T-helper 1 cell treated with Interleukin-12 subunit alpha and Interleukin-12 subunit beta and Interleukin-4 antibody, amounts not matched to agents 30 μg/mL and 1 μg/mL, for 36 hours (primary cell): ENCODE measurements around the gene SDC4.
A peak's percentile ranks its signal among the peaks of the same experiment; 100 is the strongest.

Experiments used
- H3K27ac Mint-ChIP-seq: one replicate; pipeline ENCODE4 v1.8.0; 2021; ENCODE audit warnings: mild to moderate bottlenecking, mixed read lengths
- H3K27me3 Mint-ChIP-seq: one replicate; pipeline ENCODE4 v1.8.0; 2021; ENCODE audit warnings: low read depth, mixed read lengths
- H3K36me3 Mint-ChIP-seq: one replicate; pipeline ENCODE4 v1.8.0; 2021; ENCODE audit warnings: low read depth, mixed read lengths
- H3K4me1 Mint-ChIP-seq: one replicate; pipeline ENCODE4 v1.8.0; 2021; ENCODE audit warnings: low read depth, mixed read lengths
- H3K4me3 Mint-ChIP-seq: one replicate; pipeline ENCODE4 v1.8.0; 2021; ENCODE audit warnings: mild to moderate bottlenecking, moderate library complexity, mixed read lengths
- H3K9me3 Mint-ChIP-seq: one replicate; pipeline ENCODE4 v1.8.0; 2021; ENCODE audit warnings: mixed read lengths

SDC4 gene

DNA sequence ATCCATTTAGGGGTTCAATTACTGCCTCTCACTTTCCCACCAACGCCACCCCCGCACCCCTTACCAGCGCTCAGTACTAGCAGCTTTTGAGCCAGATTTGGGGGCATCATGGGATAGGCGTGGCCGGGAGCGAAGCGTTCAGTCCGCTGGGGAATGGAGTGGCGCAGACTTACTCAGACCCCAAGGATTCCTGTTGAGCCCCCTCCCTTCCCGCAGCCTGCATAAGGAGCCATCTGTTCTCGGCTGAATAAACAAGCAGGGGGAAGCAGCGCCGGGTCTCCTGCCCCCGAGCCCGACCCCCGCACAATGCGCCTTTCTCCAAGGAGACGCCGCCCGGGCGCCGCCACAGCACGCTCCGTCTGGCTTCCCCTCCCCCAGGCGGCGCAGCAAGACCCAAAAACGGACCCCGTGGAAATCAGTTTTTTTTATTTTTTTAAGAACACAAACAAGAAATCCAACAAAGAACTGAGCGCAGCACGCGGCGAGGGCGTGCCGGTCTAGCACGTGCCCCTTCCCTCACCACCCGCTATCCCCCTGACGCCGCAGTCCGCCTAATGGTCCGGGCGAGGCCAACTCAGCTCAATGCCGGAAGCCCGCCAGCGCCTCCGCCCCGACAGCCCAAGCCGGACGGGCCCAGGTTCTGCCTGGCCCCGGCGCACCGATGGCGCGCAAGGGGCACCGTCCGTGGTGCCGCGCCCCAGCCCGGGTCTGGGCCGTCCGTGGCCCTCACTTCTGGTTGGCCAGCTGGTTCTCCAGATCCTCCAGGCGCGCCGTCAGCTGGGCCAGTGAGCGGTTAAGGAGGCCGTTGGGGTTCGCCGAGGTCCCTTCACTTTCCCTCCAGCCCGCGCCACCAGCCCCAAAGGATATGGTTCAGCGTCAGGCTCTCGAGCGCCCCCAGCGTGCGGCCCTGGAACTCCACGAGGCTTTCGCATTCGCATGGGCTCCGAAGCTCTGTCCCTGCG, 54.9 kb downstream of the SDC4 start:
- Mint-ChIP-seq H3K27me3 (peaks cover 40% of the 10 kb centered on the region), H3K4me3 (peak overlapping the region; percentile 72), H3K27ac (no peak overlapping the region), H3K36me3 (peaks cover 8% of the 10 kb centered on the region), H3K9me3 (no peaks in the 10 kb centered on the region), H3K4me1 (peaks cover 15% of the 10 kb centered on the region)

DNA sequence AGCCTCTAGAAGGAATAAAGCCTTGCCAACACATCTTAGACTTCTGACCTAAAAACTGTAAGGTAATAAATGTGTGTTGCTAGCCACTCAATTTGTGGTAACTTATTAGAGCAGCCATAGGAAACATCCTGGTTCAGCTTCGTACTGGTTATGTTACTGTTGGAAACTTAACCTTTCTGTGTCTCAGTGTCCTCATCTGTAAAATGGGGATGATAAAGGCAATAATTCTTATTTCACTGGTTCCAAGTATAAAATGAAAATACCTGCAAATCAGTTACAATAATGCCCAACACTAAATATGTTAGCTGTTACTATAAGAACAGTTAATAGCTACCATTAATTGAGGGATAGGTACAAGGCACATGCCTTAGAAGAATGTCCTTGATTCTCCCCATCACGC, 55.9 kb downstream of the SDC4 start:
- peaks cover 15% of the 10 kb centered on the region for H3K4me1 Mint-ChIP-seq
- peaks cover 41% of the 10 kb centered on the region for H3K27me3 Mint-ChIP-seq
- H3K27ac Mint-ChIP-seq, result no peak overlapping the region
- H3K4me3 Mint-ChIP-seq, result no peak overlapping the region
- no peaks in the 10 kb centered on the region for H3K9me3 Mint-ChIP-seq
- peaks cover 8% of the 10 kb centered on the region for H3K36me3 Mint-ChIP-seq

DNA sequence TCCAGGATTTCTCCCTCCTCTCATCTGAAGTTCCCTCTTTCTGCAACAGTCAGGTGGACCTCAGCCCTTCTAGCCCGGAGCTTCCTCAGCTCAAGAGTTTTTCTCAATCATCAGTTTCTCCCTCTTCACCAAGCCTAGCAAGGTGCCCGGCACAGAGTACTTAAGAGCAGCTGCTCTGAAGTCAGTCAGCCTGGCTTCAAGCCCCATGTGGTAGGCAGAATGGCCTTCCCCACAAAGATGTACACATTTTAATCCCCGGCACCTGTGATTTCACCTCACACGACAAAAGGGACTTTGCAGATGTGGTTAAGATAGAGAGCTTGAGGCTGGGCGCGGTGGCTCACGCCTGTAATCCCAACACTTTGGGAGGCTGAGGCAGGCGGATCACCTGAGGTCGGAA, 56.7 kb downstream of the SDC4 start:
- Mint-ChIP-seq H3K36me3 (peaks cover 7% of the 10 kb centered on the region), H3K27ac (no peak overlapping the region), H3K9me3 (no peaks in the 10 kb centered on the region), H3K4me1 (peaks cover 15% of the 10 kb centered on the region), H3K4me3 (no peak overlapping the region), H3K27me3 (peaks cover 45% of the 10 kb centered on the region)

DNA sequence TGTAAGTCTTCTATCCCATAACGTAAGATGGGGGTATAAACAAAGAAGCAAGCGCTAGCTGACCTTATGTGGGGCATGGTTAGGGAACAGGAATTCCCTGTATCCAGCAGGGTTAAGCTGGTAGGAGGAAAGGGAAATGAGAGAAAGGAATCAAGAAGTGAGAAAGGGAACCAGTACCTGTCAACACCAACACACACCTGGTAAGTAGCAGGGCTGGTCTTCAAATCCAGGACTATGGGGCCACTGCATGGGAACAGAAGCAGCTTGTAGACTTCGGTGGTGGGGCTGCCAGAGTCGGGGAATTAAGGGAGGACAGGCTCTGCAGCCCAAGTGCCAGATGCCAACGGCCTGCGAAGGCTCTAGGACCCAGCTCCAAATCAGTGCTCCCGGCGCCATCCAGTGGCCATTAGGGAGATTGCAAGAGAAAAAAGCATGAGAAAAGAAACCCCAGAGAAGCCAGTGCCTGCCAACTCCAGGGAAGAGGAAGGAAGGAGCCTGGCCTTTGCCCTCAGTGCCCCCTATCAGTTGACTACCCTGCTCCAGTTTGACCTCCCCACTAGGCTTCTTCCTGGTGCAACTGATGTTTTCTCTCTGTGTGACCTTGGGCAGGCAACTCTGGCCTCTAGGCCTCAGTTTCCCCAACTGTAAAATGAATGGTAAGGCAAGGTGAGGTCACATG, 57.4 kb downstream of the SDC4 start:
- H3K4me3 Mint-ChIP-seq, result no peak overlapping the region
- no peaks in the 10 kb centered on the region for H3K9me3 Mint-ChIP-seq
- H3K36me3 Mint-ChIP-seq, result peaks cover 4% of the 10 kb centered on the region
- peaks cover 48% of the 10 kb centered on the region for H3K27me3 Mint-ChIP-seq
- H3K27ac Mint-ChIP-seq, result no peak overlapping the region
- peaks cover 12% of the 10 kb centered on the region for H3K4me1 Mint-ChIP-seq

DNA sequence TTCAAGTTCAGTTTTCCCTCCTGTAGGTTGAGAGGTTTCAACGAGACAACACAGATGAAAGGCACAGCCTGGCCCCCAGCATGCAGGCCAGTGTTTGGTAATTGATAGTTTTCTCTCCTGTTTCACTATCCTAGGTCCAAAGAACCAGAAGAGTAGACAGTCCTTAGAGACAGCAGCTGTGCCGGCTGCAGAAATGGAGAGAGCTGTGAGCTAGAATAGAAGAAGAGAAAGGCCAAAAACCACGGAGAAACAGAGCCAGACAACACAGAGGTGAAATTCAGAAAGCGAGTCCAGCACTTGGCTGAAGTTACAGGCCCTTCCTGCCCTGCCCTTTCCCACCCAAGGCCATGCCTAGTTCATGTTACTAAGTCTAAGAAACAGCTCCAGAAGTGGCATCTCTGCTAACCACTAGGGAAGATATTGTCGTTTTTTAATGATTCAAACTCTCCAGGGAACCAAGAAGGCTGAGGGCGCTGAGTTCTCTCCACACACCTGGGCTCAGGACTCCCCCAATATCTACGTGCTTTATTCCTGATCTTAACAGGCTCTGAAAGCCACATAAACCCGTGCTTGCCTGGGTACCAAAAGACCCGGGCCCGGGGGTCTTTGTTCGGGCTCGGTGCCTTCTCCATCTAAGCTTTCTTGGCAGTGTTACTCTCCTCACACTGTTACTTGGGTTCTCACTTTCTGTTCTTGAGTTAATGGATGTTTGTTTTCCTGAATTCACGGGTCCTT, 58.1 kb downstream of the SDC4 start:
- Mint-ChIP-seq H3K4me3 (no peak overlapping the region), H3K27ac (no peak overlapping the region), H3K36me3 (peaks cover 4% of the 10 kb centered on the region), H3K4me1 (peaks cover 12% of the 10 kb centered on the region), H3K9me3 (no peaks in the 10 kb centered on the region), H3K27me3 (peaks cover 48% of the 10 kb centered on the region)

DNA sequence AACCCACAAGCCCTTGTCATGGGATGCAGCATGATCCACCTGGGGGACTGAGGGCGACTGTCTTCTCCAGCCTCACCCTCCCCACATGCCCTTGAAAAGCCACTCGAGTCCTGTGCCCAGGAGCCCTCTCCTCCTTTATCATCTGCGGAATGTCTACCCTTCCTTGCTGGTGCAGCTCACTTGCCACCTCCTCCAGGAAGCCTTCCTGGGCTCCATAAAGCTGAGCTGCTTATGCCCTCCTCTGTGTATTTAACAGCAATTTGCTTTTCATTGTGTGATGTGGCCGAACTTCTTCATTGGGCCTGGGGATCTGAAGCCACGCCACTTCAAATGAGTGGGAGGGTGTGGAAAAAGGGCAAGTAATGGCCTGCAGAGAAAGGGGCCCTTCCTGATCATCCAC, 59.4 kb downstream of the SDC4 start:
- Mint-ChIP-seq H3K36me3 (no peaks in the 10 kb centered on the region), H3K4me3 (no peak overlapping the region), H3K9me3 (no peaks in the 10 kb centered on the region), H3K27me3 (peaks cover 48% of the 10 kb centered on the region), H3K27ac (no peak overlapping the region), H3K4me1 (peaks cover 10% of the 10 kb centered on the region)

DNA sequence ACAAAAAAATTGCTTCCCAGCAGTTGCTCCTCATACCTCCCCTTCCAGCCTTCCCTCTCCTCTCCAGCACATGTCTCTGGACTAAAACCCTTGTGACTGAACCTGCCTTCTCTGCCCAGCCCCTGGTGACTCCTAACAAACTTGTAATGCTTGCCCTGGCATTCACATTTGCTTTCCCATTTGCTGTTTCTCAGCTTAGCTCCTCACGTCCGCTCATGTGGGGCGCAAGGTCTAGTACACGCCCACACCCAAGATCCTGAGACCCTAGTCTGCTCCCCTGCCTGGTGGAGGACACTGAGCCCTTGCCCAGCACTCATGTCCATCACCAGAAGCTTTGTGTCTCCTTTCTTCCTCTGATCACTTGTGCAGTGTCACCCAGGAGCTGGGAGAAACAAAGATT, 59.8 kb downstream of the SDC4 start:
- Mint-ChIP-seq H3K36me3 (no peaks in the 10 kb centered on the region), H3K4me1 (peaks cover 8% of the 10 kb centered on the region), H3K4me3 (no peak overlapping the region), H3K9me3 (no peaks in the 10 kb centered on the region), H3K27me3 (peaks cover 46% of the 10 kb centered on the region), H3K27ac (no peak overlapping the region)

DNA sequence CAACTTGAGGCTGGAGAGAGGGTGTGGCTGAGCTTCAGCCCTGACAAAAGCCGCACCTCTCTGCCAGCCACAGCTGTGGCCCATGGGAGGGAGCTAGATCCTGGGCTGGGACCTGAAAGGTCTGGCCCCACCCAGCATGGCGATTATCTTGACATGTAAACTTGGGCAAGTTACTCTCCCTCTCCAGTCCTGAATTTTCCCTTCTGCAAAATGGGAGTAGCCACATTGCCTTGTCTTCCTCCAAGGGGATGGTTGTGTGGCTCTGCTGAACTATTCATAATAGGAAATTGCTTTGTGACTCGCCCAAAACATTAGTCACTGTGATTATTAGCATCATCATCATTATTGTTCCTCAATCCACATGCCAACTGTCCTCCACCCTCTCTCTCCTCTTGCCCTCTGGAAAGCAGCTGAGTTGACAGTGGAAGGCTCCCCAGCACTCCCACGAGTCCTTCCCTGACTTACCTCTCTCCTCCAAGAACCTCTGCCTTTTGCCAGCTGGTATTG, 64.6 kb downstream of the SDC4 start:
- no peaks in the 10 kb centered on the region for H3K9me3 Mint-ChIP-seq
- peaks cover 27% of the 10 kb centered on the region for H3K27me3 Mint-ChIP-seq
- H3K36me3 Mint-ChIP-seq, result no peaks in the 10 kb centered on the region
- H3K4me3 Mint-ChIP-seq, result no peak overlapping the region
- H3K27ac Mint-ChIP-seq, result no peak overlapping the region
- H3K4me1 Mint-ChIP-seq, result no peaks in the 10 kb centered on the region

DNA sequence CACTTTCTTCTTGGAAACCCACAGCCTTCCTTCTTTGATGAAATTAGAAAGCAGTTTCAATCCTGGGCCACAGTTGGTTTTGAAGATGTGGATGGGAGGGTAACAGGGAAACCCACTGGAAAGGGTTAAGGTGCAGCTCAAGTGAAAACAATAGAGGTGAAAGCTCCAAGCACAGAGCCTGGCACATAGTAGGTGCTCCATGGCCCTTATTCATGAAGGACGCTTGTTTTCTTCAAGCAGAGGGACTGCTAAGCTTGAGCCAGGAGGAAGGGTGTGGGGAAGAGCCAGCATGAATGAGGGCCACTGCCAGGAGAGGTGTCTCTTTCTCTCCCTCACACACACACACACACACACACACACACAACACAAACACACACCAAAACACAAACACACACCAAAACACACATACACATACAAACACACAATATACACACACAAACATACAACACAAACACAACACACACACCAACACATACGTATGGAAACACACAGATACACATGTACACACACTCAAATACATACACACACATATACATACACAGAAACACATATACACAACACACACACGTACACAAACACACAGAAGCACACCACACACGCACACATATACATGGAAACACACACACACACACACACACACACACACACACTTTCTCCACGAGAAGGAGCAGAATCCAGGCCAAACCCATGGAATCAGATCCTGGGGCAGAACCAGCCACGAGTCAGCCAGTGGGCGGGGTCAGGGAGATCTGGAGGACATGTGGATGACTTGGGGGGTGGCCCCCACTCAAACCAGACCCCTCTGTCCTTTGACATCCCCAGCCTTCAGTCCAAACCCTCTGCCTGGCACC, 65.3 kb downstream of the SDC4 start:
- Mint-ChIP-seq H3K36me3 (no peaks in the 10 kb centered on the region), H3K27me3 (peaks cover 26% of the 10 kb centered on the region), H3K4me3 (no peak overlapping the region)

DNA sequence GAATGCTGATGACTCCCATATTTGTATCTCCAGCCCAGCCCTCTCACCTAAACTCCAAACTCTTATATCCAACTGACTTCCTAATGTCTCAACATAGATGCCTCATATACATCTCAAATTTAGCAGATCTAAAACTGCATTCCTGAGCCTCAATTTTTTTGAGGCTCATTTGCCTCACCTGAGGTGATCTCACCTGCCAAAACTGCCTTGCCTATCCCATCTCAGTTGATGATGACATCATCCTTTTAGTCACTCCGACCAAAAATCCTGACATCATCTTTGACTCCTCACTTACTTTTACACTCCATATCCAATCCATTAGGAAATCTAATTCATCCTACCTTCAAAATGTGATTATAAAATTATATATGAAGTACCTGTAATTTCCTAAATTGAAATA, 68.2 kb downstream of the SDC4 start:
- no peak overlapping the region for H3K27ac Mint-ChIP-seq
- H3K9me3 Mint-ChIP-seq, result no peaks in the 10 kb centered on the region
- H3K27me3 Mint-ChIP-seq, result peaks cover 35% of the 10 kb centered on the region

More for the DNA sequence above, 65.3 kb downstream of the SDC4 start:
- Mint-ChIP-seq H3K27ac (no peak overlapping the region), H3K4me1 (no peaks in the 10 kb centered on the region), H3K9me3 (no peaks in the 10 kb centered on the region)

DNA sequence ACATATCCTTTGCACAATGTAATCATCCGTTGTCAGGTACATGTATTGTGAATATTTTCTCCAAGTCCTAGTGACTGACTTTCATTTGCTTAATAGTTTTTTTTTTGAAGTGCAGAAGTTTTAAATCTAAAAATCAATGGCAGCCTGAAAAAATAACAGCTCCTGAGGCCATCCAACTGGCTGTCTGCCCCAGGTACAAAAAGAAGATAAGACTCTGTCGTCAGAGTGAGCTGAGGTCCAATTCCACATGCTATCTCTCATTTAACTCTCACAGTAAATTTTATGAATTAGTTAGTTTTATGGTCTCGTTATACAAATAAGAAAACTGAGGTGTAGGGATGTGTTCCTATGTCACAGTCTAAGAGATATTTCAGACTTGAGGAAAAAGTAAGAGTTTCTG, 72.9 kb downstream of the SDC4 start:
- Mint-ChIP-seq H3K4me1 (no peaks in the 10 kb centered on the region), H3K27me3 (peaks cover 71% of the 10 kb centered on the region), H3K9me3 (no peaks in the 10 kb centered on the region), H3K27ac (no peak overlapping the region), H3K4me3 (no peak overlapping the region), H3K36me3 (no peaks in the 10 kb centered on the region)

More for the DNA sequence above, 68.2 kb downstream of the SDC4 start:
- H3K36me3 Mint-ChIP-seq, result no peaks in the 10 kb centered on the region
- H3K4me1 Mint-ChIP-seq, result no peaks in the 10 kb centered on the region
- no peak overlapping the region for H3K4me3 Mint-ChIP-seq
